ENCODE results near the gene BBLN.
A peak's percentile ranks its signal among the peaks of the same experiment; 100 is the strongest.

The BBLN gene

DNA sequence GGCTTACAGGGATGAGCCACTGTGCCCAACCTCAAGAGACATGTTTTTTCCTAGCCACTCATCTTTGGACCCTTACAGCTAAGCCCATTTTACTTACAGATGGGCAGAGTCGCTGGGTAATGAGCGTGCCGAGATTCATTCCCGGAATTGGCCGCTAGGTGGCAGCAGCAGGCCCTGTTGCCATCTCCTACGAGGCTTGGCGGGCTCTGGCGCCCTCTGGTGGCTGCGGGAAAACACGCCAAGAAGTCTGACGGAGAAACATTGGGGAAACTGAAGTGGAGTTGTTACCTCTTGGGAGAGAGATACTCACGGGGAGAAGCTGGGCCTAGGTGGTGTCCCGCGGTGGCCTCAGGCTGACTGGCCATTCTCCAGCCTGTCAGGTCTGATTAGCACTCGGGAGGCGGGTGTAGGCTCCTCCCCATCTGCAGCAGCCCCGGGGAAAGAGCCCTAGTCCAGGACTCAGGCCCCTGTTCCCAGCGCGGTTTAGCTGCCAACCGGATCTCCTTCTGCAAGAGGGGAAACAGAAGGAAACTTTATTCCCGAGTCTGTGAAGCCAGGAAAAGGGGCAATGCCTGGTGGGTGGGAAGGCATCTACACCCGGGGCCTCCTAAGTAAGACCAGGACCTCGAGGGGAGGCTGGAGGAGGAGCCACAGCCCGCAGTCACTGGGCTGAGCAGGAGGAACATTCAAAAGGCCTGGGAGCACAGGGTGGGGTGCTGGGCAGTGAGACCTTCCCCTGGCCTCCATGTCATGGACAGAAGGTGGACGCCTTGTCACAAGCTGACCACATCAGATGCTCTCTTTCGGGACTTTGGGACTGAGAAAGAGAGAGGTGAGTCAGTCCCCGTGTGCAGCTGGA lies 42.2 kb upstream of the BBLN start:
- H3K4me3 ChIP-seq (ENCODE audit: low read depth, low read length): no peak overlapping the region
- TF ChIP-seq, protein P1, sequence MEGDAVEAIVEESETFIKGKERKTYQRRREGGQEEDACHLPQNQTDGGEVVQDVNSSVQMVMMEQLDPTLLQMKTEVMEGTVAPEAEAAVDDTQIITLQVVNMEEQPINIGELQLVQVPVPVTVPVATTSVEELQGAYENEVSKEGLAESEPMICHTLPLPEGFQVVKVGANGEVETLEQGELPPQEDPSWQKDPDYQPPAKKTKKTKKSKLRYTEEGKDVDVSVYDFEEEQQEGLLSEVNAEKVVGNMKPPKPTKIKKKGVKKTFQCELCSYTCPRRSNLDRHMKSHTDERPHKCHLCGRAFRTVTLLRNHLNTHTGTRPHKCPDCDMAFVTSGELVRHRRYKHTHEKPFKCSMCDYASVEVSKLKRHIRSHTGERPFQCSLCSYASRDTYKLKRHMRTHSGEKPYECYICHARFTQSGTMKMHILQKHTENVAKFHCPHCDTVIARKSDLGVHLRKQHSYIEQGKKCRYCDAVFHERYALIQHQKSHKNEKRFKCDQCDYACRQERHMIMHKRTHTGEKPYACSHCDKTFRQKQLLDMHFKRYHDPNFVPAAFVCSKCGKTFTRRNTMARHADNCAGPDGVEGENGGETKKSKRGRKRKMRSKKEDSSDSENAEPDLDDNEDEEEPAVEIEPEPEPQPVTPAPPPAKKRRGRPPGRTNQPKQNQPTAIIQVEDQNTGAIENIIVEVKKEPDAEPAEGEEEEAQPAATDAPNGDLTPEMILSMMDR (IDR thresholded peaks at IDR 0.05; ENCODE audit: insufficient read depth, low read depth, low read length, missing control alignments): peak; percentile 100
- peak; percentile 95 for DNase-seq (ENCODE audit: low read depth)

DNA sequence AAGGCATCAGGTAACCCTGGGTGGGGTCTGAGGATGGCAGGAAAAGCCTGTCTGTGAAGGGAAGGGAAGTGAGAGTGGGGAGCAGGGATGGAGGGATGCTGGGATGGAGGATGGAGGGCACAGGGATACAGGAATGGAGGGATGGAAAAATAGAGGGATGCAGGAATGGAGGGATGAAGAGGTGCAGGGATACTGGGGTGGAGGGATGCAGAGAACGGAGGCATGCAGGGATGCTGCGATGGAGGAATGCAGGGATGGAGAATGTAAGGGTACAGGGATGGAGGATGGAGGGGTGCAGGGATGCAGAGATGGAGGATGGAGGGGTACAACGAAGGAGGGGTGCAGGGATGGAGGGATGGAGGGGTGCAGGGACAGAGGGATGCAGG lies 41.6 kb upstream of the BBLN start:
- no peak for DNase-seq (ENCODE audit: low read depth)
- TF ChIP-seq, protein P1 (IDR thresholded peaks at IDR 0.05; ENCODE audit: insufficient read depth, low read depth, low read length, missing control alignments): no peak
- H3K4me3 ChIP-seq (ENCODE audit: low read depth, low read length): no peak overlapping the region

DNA sequence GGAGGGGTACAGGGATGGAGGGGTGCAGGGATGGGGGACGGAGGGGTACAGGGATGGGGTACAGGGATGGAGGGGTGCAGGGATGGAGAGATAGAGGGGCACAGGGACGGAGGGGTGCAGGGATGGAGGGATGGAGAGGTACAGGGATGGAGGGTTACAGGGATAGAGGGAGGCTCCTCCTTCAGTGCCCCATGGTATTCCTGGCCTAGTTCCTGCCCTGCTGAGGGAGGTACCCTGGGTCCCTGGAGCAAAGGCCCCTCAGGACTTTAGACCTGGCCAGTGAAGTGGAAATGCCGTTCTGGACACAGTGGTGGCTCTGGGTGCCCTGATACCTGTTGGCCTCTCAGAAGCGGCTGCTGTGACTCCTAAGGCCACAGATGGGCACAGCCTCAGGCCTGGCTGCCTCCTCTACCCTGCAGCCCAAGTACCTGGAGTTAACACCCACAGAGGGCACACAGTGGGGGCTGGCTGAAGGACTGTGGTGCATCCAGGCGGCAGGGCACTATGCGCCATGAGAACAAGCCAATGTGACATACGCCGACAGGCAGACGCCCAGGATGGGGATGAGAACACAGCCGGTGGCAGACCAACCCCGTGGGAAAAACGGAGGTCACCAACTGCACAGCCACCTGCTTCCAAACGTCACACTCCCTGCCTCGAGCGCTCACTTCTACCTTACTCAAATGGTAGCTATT lies 40.9 kb upstream of the BBLN start:
- no peak overlapping the region for H3K4me3 ChIP-seq (ENCODE audit: low read depth, low read length)
- TF ChIP-seq, protein P1 (IDR thresholded peaks at IDR 0.05; ENCODE audit: insufficient read depth, low read depth, low read length, missing control alignments): no peak
- DNase-seq (ENCODE audit: low read depth): no peak

DNA sequence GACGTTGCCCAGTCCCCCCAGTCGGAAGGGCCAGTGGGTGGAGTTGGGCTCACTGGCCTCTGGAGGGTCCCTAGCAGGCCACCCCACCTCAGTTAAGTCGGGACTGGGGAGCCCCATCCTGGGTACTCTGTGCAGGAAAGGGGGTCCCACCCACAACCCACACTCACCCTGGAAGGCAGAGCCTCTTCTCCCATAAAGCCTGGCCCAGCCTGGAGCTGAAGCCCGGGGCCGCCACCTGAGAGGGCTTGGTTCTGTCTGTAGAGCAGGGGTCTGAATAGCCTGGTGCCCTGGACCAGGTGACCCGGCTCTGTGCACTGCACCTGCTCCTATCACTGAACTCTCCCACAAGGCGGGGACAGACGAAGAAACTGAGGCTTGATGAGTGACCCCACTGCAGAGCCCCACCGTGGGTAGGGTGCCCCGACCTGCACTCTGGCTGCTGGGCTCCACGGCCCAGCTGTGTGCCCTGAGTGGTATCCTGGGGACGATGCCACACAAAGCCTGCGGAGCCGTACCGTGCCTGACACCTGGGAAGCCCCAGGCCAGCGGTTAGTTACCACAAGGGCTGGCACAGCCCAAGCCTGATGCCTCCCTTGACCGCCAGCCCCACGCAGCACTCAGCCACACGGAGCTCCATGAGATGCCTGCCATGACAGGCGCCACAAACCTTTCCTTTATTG lies 39.9 kb upstream of the BBLN start:
- DNase-seq (ENCODE audit: low read depth): no peak
- H3K4me3 ChIP-seq (ENCODE audit: low read depth, low read length): no peak overlapping the region
- TF ChIP-seq, protein P1 (IDR thresholded peaks at IDR 0.05; ENCODE audit: insufficient read depth, low read depth, low read length, missing control alignments): no peak

DNA sequence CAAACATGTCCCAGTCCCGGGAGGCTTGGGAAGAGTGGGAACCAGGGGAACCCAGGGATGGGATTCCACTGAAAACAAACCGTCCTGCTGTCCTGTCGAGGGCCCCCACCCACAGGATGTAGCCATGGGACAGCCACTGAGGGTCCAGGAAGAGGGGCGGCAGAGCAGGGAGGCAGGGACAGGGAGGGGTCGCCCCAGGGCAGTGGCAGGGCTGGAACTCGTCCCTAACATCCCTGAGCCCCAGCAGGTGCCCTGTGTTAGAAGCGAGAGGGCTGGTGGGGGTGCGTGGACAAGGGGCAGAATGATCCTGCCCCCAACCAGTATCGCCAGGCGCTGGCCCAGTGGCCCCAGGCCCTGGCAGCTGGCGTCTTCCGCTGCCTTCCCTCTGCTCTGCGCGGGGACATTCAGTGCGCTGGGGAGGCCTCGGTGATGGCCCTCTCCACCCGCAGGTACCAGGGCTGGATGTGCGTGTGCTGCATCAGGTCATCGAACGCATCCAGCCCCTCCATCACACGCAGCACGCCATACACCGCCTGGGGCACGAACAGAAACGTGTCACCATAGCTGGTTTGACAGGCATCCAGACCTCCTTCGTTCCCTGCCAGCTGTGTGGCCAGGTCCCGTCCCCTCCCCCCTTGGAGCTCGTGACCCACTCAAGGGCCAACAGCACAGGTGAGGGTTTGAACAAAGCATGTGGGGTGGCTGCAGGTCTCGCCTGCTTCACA lies 39.2 kb upstream of the BBLN start:
- TF ChIP-seq, protein P1 (IDR thresholded peaks at IDR 0.05; ENCODE audit: insufficient read depth, low read depth, low read length, missing control alignments): no peak
- no peak for DNase-seq (ENCODE audit: low read depth)
- no peak overlapping the region for H3K4me3 ChIP-seq (ENCODE audit: low read depth, low read length)

DNA sequence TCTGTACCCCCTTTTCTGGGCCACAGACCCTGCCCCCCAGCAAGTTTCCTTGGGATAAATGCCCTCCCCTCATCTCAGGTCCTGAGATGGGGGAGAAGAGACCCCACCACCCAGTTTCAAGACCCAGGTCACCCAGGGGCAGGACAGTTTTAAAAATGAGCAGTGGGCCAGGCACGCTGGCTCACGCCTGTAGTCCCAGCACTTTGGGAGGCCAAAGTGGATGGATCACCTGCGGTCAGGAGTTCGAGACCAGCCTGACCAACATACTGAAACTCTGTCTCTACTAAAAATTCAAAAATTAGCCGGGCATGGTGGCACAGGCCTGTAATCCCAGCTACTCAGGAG lies 38.6 kb upstream of the BBLN start:
- H3K4me3 ChIP-seq (ENCODE audit: low read depth, low read length): no peak overlapping the region
- DNase-seq (ENCODE audit: low read depth): no peak
- TF ChIP-seq, protein P1 (IDR thresholded peaks at IDR 0.05; ENCODE audit: insufficient read depth, low read depth, low read length, missing control alignments): no peak

All from GM12865 (cell line).